Stimulated activated CD4-positive, alpha-beta T cell treated with anti-CD3 and anti-CD28 coated beads, TNF-alpha, amount 100 ng/mL, for 48 hours (primary cell): Measurements from ENCODE around the gene SSH2.

ENCODE experiments used
- DNase-seq, 3 donors: peaks; one replicate each; pipeline ENCODE4 v3.0.0-alpha.2; 2020; ENCODE audit warnings: low read depth in 3 of 3

SSH2 gene

DNA sequence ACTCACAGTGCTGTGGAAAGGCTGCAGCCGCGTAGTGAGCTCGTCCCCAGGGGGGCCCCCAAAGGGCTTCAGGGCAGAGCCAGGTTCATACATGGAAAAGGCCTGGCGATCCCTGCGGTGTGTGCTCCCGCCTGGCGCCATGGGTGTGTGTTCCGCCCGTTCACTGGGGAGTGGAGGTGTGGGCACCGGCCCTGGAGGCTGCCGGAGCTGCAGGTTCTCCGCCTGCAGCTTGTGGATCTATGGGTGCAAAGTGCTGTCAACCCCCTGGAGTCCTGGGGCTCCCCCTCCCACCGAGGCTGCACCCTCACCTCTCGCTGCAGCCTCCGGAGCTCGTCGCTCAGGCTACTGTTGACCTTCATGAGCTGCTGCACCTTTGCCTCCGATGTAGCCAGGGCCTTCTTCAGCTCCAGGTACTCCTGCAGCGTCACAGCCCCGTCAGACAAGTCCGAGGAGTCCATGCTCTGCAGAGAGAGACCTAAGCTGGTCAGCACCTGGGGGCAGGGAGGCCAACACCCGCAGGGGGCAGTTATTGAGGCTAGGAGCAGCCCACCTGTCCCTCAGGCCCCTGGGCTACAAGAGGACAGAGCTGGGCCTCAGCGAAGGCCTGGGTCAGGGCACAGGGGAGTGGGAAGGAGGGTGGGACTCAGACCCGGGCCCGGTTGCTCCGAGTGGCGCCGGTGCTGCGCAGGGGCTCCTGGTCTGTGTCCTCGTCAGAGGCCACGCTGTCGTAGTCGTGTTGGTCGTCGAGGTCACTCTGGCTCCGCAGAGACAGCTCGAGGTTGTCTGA, 353.6 kb downstream of the SSH2 start:
- DNase-seq = no peak
